K562 (cell line): ENCODE results near the gene SLC16A6. TPM values are rescaled to one million over a fixed set of nuclear protein-coding genes. Genes with fewer than 3 reads are reported as not detected.
A peak's percentile ranks its signal among the peaks of the same experiment; 100 is the strongest.

Experiments used
- ATAC-seq: fragments of 200-7000 bp; cut with Tn5 transposase; 3 replicates; pipeline ENCODE4 v1.9.1; 2020; ENCODE audit warnings: moderate library complexity
- BruUV-seq: library from RNA; stranded (reverse); fragments of 400-500 nt; replicated peaks from 2 replicates; lab custom pipeline; 2021; lab: Mats Ljungman, UMichigan
- CTCF ChIA-PET: fragments of 300-600 bp; formaldehyde crosslinking; extraction: SDS; loops from one replicate; lab custom pipeline; 2021; ENCODE audit warnings: low intra/inter-chr PET ratio; lab: Yijun Ruan, JAX
- POLR2A ChIA-PET: fragments of 300-600, 350-650 bp; sonication (Branson Sonifier 250); formaldehyde crosslinking; extraction: SDS; loops from one replicate; lab custom pipeline; 2021; ENCODE audit warnings: antibody characterized with exemption, inconsistent platforms; lab: Yijun Ruan, JAX
- DNase-seq, 4 experiments: peaks; one replicate each; pipeline versions ENCODE4 v3.0.0 to v3.0.0-alpha.2; 2011 to 2018; ENCODE audit warnings: low spot score in 3 of 4, mixed read lengths in 3 of 4; ENCODE audit errors: extremely low read depth in 1 of 4
- FAIRE-seq: peaks from 2 replicates; lab custom pipeline; 2011; peaks lifted over from hg19 to GRCh38; lab: Jason Lieb, UNC
- H2AFZ ChIP-seq: 2 replicates; pipeline ENCODE4 v1.6.0; 2011; ENCODE audit warnings: low read depth, low read length, control low read depth, inconsistent platforms
- H3K27ac ChIP-seq: fragments of 200-600 bp; 3 replicates; pipeline ENCODE4 v1.8.0; 2011; ENCODE audit warnings: low read depth, mild to moderate bottlenecking, control low read depth, inconsistent platforms, low read length, moderate library complexity, mixed read lengths; ENCODE audit errors: extremely low read depth
- H3K27me3 ChIP-seq, 2 experiments: fragments of 300-600 bp in 1 of 2; 2 replicates in 1 of 2; 3 replicates in 1 of 2; pipeline versions ENCODE4 v1.6.0 to v1.8.0; 2011; ENCODE audit warnings: inconsistent platforms in 2 of 2, low read length in 2 of 2, mild to moderate bottlenecking in 1 of 2, mixed read lengths in 1 of 2, moderate library complexity in 1 of 2; ENCODE audit not compliant: control insufficient read depth in 2 of 2, insufficient read depth in 2 of 2
- H3K36me3 ChIP-seq: fragments of 300-600 bp; 3 replicates; pipeline ENCODE4 v1.8.0; 2011; ENCODE audit warnings: mild to moderate bottlenecking, low read length, inconsistent platforms; ENCODE audit not compliant: control insufficient read depth, insufficient read depth
- H3K4me1 ChIP-seq, 2 experiments: fragments of 200-600 bp in 1 of 2; replicated peaks in 1 of 2; 2 replicates in 1 of 2; 3 replicates in 1 of 2; pipeline versions ENCODE4 v1.5.1 to v1.8.0; 2011; ENCODE audit warnings: inconsistent platforms in 2 of 2, low read length in 2 of 2, mild to moderate bottlenecking in 1 of 2, mixed read lengths in 1 of 2, moderate library complexity in 1 of 2; ENCODE audit not compliant: control insufficient read depth in 2 of 2, insufficient read depth in 2 of 2
- H3K4me2 ChIP-seq: 2 replicates; pipeline ENCODE4 v1.6.1; 2011; ENCODE audit warnings: low read length, control low read depth, inconsistent platforms, mixed read lengths; ENCODE audit not compliant: insufficient read depth
- H3K4me3 ChIP-seq: fragments of 200-600 bp; sonication (generic), shearing (Covaris generic); 2 replicates; pipeline ENCODE4 v1.5.1; 2016; ENCODE audit warnings: control low read depth, inconsistent platforms
- H3K79me2 ChIP-seq: fragments of 200-600 bp; 3 replicates; pipeline ENCODE4 v1.8.0; 2011; ENCODE audit warnings: low read length, inconsistent platforms; ENCODE audit not compliant: control insufficient read depth, insufficient read depth
- H3K9ac ChIP-seq, 2 experiments: 2 replicates each; pipeline versions ENCODE4 v1.6.0 to v1.6.1; 2011; ENCODE audit warnings: low read depth in 2 of 2, low read length in 2 of 2, control low read depth in 1 of 2, inconsistent platforms in 1 of 2, mild to moderate bottlenecking in 1 of 2, mixed read lengths in 1 of 2; ENCODE audit not compliant: insufficient read depth in 1 of 2
- H3K9me1 ChIP-seq: one replicate; pipeline ENCODE4 v1.6.0; 2011; ENCODE audit warnings: inconsistent platforms, mild to moderate bottlenecking, low read length, moderate library complexity; ENCODE audit not compliant: control insufficient read depth, insufficient read depth
- H3K9me3 ChIP-seq: replicated peaks from 2 replicates; pipeline ENCODE4 v1.5.1; 2011; ENCODE audit warnings: low read depth, low read length, inconsistent platforms; ENCODE audit not compliant: control insufficient read depth, insufficient read depth
- H4K20me1 ChIP-seq: replicated peaks from 2 replicates; pipeline ENCODE4 v1.6.1; 2011; ENCODE audit warnings: low read length, inconsistent platforms, mixed read lengths; ENCODE audit not compliant: control insufficient read depth, insufficient read depth
- NCOR1 ChIP-seq: fragments of 450-650 bp; IDR thresholded peaks from 2 replicates; pipeline ENCODE4 v1.6.1; 2016; ENCODE audit warnings: mild to moderate bottlenecking, moderate library complexity
- PTTG1 ChIP-seq: fragments of 450-650 bp; IDR thresholded peaks from 2 replicates; pipeline ENCODE4 v1.6.1; 2016; ENCODE audit warnings: low read depth, mild to moderate bottlenecking, missing genetic modification characterization, missing compliant biosample characterization
- RBM25 ChIP-seq: fragments of 200-400 bp; formaldehyde crosslinking; IDR thresholded peaks from 2 replicates; pipeline ENCODE4 v1.6.1; 2018; ENCODE audit warnings: low read length, low read depth, moderate library complexity; ENCODE audit not compliant: severe bottlenecking
- SIRT6 ChIP-seq: IDR thresholded peaks from one replicate; pipeline ENCODE4 v1.6.1; 2012; ENCODE audit warnings: low read depth, mild to moderate bottlenecking, control low read depth, inconsistent platforms, low read length, moderate library complexity
- XRCC4 ChIP-seq: IDR thresholded peaks from one replicate; pipeline ENCODE4 v1.6.1; 2011; ENCODE audit not compliant: insufficient read depth, insufficient read length; ENCODE audit errors: extremely low read depth
- YY1 ChIP-seq, 3 experiments: IDR thresholded peaks; 2 replicates each; pipeline ENCODE4 v1.6.1; 2011; ENCODE audit warnings: low read length in 2 of 3, mild to moderate bottlenecking in 2 of 3, moderate library complexity in 2 of 3, borderline replicate concordance in 1 of 3, control low read depth in 1 of 3, low read depth in 1 of 3; ENCODE audit not compliant: insufficient read depth in 3 of 3, insufficient replicate concordance in 2 of 3, control insufficient read depth in 1 of 3, insufficient read length in 1 of 3; ENCODE audit errors: extremely low read depth in 1 of 3
- ZNF121 ChIP-seq: sonication (generic); formaldehyde crosslinking; conservative IDR thresholded peaks from 2 replicates; pipeline ENCODE4 v1.8.0; 2022; ENCODE audit warnings: missing genetic modification reagents
- WGBS: fragments of 100-300 bp; shearing (Covaris generic); methylation state at CpG from one replicate; pipeline ENCODE4 v1.1.6; 2016; ENCODE audit warnings: low coverage, mixed read lengths; ENCODE audit not compliant: insufficient coverage; ENCODE audit errors: missing lambda C conversion rate; 5-methylcytosine and 5-hydroxymethylcytosine counted together
- in situ Hi-C: fragments of 300-500 bp; cut with MboI; formaldehyde crosslinking; loops from 4 replicates; pipeline ENCODE4 v1.15.0; 2018; ENCODE audit warnings: inconsistent platforms, mixed read lengths
- intact Hi-C: fragments of 100-400 bp; cut with micrococcal nuclease; formaldehyde crosslinking; loops from 2 replicates; pipeline ENCODE4 v1.14.2; 2022
- polyA plus RNA-seq, 8 experiments: library from polyadenylated mRNA; depleted of rRNA in 4 of 8; stranded (reverse) in 5 of 8; unstranded in 3 of 8; fragments of >200 nt; fragmentation: Nextera tagmentation in 2 of 8; fragmentation: Illumina TruSeq in 1 of 8; extraction: Ambion mirVana in 2 of 8; extraction: Trizol in 1 of 8; gene quantifications; 2 replicates each; pipeline versions ENCODE4 v1.2.1 to v1.2.3, GENCODE V29; 2011 to 2014; ENCODE audit warnings: inconsistent platforms in 1 of 8, missing spikeins in 1 of 8
- total RNA-seq, 7 experiments: library from RNA; depleted of rRNA in 6 of 7; stranded (reverse); fragments of >200 nt in 6 of 7; fragmentation: Illumina TruSeq in 2 of 7; extraction: Trizol in 2 of 7; gene quantifications; 2 replicates each; pipeline versions ENCODE4 v1.2.1 to v1.2.3, GENCODE V29; 2011 to 2021; ENCODE audit warnings: low replicate concordance in 1 of 7
- TF ChIP-seq, protein P1 (sequence below): fragments of 450-650 bp; formaldehyde crosslinking; IDR thresholded peaks from 2 replicates; pipeline ENCODE4 v1.4.0; 2020; ENCODE audit warnings: mild to moderate bottlenecking, moderate library complexity

Gene SLC16A6
- total and polyA plus RNA-seq, 9 of the 15 experiments (the other 6 are each of a cell fraction or from before 2014, with no cell fraction given), result 0.05 to 0.31 (median 0.15) TPM

DNA sequence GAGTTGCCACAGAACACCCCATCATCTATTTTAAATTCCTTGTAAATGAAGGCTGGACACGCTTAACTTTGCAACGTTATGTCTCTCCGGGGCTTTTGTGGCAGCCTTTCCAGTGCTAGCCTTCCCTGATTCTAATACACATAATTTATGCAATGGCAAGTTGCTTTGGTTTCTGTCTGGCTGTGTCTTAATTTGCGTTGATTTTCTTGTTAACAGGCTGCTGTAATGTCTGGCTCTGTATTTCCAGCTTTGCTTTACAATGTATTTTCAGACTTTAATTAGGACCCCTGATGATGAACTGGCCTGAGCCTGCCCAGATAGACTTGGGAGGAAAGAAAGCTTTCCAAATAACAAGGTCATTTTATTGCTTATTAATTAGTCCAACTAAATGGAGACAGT lies 30.6 kb upstream of the SLC16A6 start:
- Histone ChIP-seq H3K27me3 (peaks cover 23 to 49% of the 10 kb centered on the region in 2 experiments), H3K4me2 (no peak overlapping the region)
- TF ChIP-seq, protein P1, sequence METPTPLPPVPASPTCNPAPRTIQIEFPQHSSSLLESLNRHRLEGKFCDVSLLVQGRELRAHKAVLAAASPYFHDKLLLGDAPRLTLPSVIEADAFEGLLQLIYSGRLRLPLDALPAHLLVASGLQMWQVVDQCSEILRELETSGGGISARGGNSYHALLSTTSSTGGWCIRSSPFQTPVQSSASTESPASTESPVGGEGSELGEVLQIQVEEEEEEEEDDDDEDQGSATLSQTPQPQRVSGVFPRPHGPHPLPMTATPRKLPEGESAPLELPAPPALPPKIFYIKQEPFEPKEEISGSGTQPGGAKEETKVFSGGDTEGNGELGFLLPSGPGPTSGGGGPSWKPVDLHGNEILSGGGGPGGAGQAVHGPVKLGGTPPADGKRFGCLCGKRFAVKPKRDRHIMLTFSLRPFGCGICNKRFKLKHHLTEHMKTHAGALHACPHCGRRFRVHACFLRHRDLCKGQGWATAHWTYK (CRISPR knock-in tag), result no peak
- TF ChIP-seq PTTG1 (tag), result no peak
- TF ChIP-seq, all 486 proteins: peak for 0
- Histone ChIP-seq H3K36me3 (no peaks in the 10 kb centered on the region), H3K27ac (no peak overlapping the region), H3K79me2 (no peaks in the 10 kb centered on the region), H4K20me1 (no peaks in the 10 kb centered on the region), H3K4me3 (no peak overlapping the region), H3K4me1 (no peaks in the 10 kb centered on the region), H3K9me1 (no peaks in the 10 kb centered on the region), H2AFZ (no peak overlapping the region), H3K9me3 (no peaks in the 10 kb centered on the region), H3K9ac (no peak overlapping the region)
- FAIRE-seq (no peak), ATAC-seq (no peak), DNase-seq (no peak)
- CTCF ChIA-PET, result no interaction called here
- POLR2A ChIA-PET, result interaction anchor here (0.9 kb wide), 1 partner anchor 12 kb away, joined by 3 read pairs; no protein-coding TSS in a partner anchor
- in situ Hi-C loops, result no loop called here
- 0% methylated on average over 4 of the region's 4 CpGs for WGBS
- no TSS peak for BruUV-seq
- intact Hi-C loops, result no loop called here

DNA sequence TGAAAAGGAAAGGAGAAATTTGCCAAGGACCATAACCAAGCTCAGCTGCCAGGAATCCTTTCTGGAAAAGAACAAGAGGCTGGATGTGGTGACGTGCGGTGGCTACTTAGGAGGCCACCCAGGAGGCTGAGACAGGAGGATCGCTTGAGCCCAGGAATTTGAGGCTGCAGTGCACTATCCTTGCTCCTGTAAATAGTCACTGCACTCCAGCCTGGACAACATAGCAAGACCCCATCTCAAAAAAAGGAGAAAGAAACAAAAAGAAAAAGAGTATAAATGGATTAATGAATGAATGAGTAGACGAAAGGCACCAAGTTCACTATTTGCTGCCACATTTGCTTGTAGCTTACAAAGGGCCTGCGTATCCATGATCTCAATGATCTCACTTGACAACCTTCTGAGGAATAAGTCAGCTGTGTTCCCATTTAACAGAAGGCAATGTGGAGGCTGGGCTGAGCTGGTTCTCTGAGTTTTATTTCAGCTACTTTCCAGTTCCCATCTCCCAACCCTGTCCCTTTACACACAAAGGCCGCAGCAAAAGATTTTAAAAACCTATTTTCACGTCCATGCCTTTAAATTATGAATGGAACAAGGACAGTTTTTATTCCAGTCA lies 30.1 kb upstream of the SLC16A6 start:
- Histone ChIP-seq H3K9ac (no peak overlapping the region), H3K9me3 (no peaks in the 10 kb centered on the region), H3K79me2 (no peaks in the 10 kb centered on the region), H3K27ac (no peak overlapping the region), H4K20me1 (no peaks in the 10 kb centered on the region), H2AFZ (no peak overlapping the region), H3K4me3 (no peak overlapping the region), H3K4me2 (no peak overlapping the region), H3K9me1 (no peaks in the 10 kb centered on the region), H3K27me3 (peaks cover 23 to 48% of the 10 kb centered on the region in 2 experiments), H3K36me3 (no peaks in the 10 kb centered on the region), H3K4me1 (no peaks in the 10 kb centered on the region)
- TF ChIP-seq NCOR1 (no peak), YY1 (IDR thresholded peaks at IDR 0.05; ENCODE audit: borderline replicate concordance in 1 of 3, control insufficient read depth in 1 of 3, extremely low read depth in 1 of 3, insufficient read depth in 3 of 3, insufficient read length in 1 of 3, insufficient replicate concordance in 2 of 3, low read depth in 1 of 3, low read length in 2 of 3) (no peak), XRCC4 (no peak), RBM25 (peak; percentile 81), ZNF121 (CRISPR knock-in tag) (peak; percentile 46), SIRT6 (no peak)
- intact Hi-C loops, result no loop called here
- ATAC-seq (no peak), DNase-seq (no peak), FAIRE-seq (no peak)
- WGBS, result 6% methylated on average over 7 of the region's 7 CpGs
- CTCF ChIA-PET, result no interaction called here
- POLR2A ChIA-PET, result interaction anchor here (0.9 kb wide), 1 partner anchor 13 kb away, joined by 3 read pairs; no protein-coding TSS in a partner anchor
- BruUV-seq, result no TSS peak
- in situ Hi-C loops, result no loop called here
